GM11168 (cell line): ENCODE measurements around the gene PRLR.

Experiments used
- in situ Hi-C: fragments of 300-500 bp; cut with MboI; formaldehyde crosslinking; loops from one replicate; pipeline ENCODE4 v1.12.0; 2022; ENCODE audit warnings: low sequenced_read_pairs; ENCODE audit not compliant: unreplicated experiment

PRLR gene

DNA sequence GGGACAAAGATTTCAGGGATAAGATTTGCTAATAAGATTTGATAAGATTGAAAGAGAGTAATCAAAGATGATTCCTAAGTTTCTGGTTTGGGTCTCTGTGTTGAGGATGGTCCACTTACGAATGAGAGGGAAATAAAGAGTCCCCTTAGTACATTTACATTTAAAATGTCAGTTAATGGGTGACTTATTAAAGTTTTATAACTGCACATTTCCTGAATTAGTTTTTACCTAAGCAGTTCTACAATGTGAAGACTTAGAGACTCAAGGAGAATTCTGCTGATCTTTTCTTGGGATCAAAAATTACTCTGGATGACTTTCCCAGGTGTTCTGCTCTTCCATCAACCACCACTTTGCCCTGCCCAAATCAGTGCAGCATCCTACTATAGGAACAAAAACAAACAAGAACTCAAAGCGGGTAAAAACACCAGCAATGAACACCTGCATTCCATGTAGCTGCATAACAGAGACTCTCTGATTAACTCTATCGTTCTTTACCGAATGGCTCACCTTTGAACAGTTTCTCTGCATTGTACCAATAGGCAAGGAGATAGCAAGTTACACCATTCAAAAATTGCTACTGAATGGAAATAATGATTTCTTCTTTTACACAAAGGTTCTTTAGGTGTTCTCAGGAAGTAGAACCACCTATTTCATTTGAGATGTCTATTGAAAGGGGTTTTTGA lies 65.3 kb downstream of the PRLR start:
- in situ Hi-C loops: no loop called here

DNA sequence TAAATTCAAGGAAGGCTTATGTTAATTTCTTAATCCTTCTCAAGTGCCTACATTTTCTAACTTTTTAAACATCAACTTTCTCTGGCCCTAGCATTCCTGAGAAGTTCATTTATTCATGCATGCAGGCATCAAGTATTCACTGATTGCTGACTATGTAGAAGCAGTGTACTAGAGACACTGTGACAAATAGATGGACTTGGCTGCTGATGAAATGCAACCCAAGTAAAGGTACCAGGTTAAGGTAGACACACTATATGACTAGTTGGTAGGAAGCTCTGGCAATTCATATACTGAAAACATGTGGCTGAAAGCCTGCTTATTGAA lies 66.6 kb downstream of the PRLR start:
- in situ Hi-C loops: no loop called here

DNA sequence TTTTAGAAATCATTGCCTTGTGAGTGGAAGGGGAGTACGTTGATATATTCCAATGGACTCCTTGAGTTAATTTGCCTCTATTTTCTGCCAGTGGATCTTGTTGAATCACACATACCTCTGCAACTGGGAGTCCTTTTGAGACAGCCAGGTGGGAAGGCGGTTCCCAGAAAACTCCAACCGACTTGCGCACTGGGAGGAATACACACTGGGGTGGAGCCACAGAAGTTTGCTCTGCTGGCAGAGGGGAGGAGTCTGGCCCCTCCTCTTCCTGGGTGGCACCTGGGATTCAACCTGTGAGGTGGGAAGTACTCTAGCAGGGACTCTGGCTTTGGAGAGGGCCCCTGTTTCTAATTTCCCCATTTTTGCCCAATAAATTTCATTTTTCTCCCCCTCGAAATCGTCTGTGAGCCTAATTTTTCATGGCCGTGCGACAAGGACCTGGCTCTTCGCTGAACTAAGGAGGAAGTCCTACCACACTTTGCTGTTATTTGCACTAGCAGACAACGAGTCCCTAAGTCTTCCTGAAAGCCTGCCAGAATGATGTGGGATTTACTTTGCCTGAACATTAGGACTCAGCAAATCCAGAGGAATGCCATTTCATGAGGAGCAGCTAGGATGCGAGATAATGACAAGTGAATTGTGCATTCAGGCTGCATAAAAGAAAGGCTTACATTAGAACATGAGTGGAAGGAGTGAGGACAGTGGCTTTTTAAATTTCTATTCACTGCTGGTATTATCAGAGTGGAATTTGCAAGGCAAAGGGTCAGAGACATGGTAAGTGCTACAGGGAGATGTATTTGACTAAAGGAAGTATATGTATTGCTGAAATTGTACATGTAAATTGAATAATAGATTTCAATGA lies 67.2 kb downstream of the PRLR start:
- in situ Hi-C loops: no loop called here

DNA sequence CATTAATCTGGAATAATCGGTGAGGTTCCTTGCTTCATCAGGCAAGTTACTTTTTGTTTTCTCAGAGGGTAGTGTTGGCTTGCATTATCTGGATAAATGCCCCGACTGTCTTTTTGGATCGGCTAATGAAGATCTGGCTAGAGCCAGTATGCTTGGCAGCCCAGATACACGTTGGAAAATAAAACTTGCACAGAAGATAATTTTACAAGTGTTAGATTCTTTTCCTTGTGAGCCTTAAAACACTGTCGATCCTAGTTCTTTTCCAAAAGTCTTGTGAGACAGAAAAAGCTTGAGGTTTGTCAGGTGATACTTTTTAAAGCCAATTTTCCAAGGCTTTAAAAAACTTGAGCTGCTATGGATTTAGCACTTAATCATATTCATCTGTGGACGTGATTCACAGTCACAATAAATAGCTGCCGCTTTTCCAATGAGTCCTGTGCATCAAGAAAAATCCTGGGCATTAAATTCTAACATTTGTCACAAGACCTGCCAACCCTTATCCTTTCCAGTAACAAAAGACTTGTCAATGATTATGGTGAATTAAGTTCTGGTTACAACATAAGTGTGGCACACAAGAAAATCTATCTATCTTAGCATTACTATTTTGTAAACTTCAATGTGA lies 68.5 kb downstream of the PRLR start:
- in situ Hi-C loops: no loop called here

DNA sequence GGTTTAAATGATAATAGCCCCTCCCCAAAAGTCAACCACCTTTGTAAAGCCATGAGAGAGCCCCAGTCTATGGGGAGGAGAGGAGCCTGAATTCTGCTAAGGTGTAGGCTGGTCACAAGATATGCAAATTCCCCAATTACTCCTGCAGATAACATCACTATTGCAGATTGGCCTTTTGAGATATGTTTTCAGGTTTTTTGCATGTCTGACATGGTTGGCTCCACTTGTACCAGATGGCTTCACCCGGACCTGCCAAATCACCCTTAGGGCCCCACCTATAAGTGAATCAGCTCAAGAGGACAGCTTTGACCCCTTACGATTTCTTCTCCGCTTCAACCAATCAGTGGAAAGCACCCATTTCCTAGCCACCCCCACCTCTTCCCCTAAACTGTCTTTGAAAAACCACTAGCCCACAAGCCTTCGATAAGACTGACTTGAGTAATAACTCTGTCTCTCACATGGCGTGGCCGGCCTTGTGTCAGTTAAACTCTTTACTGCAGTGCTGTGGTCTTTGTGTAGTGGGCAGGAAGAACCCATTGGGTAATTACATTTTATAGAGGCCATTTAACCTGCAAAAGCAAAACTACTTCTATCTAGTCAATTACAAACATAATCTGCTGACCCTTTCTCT lies 69.7 kb downstream of the PRLR start:
- in situ Hi-C loops: no loop called here

DNA sequence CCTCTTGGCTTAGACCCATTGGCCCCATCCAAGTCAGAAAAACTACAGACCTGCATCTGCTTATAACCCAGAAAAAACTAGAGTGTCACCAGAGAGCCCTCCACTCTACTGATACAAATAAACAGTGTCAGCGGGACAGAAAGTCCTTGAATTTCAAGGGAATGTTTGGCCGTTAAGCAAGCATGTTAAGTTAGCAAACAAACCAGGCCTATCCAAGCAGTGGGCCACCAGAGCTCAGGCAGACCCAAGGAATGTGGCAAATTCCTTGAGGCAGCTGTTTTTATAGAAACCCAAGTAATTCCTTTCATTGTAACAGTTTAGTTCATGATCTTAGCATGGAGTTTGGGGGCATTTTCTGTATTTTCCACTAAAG lies 70.9 kb downstream of the PRLR start:
- in situ Hi-C loops: no loop called here

DNA sequence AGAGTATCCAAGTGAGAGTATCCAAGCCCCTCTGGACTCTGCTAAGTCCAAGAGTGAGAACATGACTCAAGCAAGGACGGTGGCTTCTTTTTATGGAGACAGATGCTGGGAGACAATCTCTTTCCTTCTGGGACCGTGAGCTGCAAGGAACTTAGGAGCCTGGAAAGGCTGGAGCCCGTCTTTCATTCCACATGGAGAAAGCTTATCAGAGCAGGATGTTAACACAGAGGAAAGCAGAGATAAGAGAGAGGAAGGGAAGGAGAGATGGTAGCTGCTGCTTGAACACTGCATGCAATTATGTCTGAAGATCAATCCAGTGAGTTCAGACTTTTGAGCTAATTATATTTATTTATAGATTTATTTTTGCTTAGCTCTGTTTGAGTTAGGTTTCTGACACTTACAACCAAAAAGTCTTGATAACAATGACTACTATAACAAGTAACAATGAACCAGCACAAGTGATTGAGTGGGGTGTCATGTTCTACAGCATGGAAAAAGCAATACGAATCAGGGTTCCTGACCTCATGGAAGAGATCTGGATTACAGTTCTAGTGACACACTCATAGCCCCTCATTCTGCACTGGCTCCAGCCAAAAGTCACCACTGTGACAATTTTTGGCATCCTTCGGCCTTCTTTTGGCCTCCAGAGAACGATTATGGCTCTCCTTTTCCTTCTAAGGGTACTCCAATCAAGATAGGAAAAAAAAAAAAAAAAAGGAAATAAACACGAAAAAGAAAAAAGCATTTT lies 71.5 kb downstream of the PRLR start:
- in situ Hi-C loops: no loop called here

DNA sequence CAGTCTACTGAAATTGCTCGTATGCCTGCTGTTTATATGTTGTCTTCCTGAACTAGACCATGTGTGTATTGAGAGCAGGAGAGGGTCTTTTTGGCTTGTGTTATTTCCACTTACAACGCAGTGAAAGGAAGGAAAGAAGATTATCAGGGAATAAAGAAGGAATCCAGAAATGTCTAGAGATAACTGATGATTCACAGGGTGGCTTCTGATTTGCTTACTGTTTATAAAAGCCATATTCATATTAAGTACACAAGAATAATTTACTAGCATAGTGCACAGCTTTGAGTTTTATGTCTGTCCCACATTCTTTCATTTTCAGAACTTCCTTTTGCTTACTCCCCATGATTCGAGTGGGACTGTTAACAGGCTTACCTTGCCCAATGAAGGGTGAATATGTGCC lies 72.1 kb downstream of the PRLR start:
- in situ Hi-C loops: no loop called here

DNA sequence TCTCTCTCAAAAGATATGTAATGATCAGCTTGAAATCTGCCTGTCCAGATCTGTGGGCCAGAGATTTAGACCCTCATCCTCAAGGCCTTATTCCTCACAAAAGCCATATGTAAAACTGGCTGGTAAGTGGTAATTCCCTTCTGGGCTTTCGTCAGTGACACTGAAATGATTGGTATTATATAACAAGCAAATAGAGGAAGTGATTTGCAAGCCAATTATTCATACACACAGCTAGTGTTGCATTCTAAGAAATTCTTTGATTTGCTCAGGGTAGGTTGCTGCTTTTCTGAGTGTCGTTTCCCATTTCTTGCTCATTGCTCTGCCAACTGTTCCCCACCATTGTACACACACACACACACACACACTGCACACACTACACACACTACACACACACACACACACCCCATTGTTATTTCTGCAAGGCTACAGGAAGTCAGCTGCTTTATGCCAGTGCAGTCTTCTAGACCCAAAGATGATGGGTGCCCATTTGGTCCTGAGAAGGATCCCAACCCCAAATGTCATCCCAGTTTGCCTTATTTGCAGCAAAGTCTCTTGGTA lies 76.8 kb downstream of the PRLR start:
- in situ Hi-C loops: no loop called here

DNA sequence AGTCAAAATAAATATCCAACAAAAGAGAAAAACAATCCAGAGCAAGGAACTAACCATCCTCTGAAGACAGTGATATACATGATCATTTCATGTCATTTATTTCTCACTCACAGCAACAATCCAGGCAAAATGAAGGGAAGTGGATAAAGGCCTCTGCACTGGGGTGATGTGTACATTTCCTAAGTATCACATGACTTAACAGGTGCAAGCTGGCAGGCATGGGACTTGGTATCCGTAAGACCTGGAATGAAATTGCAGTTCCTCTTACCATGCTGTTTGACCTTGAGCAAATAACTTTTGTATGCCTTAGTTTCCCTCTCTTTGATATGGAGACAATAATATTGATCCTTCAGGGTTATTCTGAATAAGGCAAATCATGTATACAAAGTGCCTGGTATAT lies 77.6 kb downstream of the PRLR start:
- in situ Hi-C loops: no loop called here

DNA sequence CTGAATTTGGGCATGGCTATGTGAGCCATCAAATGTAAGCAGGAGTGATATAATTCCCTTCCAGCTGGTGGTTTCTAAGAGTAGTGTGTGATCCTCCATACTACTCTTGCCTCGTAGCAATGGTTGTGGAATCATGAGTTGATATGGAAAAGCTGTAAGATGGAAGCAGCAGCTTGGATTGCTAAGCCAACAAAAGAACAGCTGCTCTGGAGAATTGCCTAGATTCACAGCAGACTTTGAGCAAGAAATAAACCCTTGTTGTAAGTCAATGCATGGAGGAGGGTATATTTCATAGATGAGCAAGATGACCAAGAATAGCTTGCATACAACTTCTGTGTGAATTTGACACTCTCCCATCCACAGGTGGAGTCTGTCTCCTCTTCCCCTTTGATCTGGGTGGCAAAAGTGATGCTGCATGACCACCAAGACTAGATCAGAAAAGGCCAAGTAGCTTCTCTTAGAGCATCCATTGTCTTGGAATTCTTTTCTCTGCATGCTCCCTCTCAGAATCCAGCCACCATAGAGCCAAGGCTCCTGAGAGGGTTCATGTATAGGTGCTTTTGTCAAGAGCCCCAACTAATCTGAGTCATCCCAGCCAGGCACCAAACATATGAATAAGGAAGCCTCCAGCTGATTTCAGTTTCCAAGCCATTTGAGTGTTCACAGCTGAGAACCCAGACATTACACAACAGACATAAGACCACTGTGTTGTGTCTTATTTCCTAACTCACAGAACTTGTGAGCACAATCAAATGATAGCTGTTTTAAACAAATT lies 79.0 kb downstream of the PRLR start:
- in situ Hi-C loops: no loop called here

DNA sequence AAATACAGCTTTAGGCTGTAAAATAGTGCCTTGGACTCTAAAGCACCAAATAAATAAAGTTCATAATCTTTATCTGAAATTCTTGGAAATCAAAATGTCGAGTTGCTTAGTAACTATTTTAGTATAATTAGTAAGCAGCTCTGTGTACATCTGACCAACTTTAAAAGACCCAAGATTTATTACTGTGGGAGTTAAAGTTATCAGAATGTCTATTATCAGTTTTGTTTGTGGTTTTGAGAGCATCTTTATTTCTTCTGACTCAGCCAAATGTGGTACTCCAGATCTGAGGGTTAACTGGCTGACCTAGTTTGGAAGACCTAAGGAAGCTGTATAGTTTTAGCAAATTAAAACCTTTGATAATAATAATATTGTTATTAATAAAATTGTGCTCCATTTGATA lies 81.2 kb downstream of the PRLR start:
- in situ Hi-C loops: no loop called here

DNA sequence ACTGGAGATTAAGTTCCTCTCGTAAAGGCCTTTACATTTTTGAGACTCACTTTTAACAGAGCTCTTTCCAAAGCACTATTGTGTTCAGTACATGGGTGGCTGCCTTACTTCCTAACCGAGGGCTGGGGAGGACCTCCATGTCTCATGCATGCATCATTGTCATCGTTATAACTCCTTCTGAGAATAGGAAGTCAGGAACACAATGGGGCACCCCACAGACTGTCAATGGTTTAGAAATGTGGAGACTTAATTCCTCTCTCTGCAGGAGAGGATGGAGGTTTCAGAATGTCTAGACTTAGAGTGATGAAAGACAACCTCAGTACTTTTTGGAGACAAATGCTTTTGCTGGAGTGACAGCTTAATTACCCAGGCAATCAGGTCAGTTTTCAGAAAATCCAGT lies 83.9 kb downstream of the PRLR start:
- in situ Hi-C loops: no loop called here

DNA sequence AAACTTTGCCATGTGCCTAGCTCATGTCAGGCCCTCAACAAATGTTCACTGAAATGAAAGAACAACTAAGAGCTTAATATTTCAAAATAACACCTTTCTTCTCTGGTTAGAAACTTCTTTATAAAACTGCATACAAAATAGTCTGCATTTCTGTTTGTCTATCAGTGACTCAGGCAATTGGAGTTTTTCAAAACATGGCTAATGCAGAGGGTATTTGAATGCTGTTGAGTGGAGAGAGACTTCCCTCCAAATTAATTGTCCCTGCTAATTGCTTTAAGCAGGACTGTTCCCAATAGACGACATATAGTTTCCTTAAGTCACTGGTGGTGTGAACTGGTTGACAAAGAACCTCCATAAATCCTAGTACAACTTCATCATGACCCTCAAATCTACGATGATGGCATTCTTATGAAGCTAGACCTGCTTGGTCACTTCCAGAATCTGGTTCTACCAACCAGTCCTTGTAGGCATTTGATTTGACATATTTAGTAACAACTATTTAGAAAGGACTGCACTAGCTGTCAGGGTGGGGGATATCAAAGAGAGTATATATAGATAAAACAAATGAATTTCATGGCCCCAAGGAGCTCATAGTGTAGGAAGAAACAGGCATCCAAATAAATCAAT lies 84.5 kb downstream of the PRLR start:
- in situ Hi-C loops: no loop called here

DNA sequence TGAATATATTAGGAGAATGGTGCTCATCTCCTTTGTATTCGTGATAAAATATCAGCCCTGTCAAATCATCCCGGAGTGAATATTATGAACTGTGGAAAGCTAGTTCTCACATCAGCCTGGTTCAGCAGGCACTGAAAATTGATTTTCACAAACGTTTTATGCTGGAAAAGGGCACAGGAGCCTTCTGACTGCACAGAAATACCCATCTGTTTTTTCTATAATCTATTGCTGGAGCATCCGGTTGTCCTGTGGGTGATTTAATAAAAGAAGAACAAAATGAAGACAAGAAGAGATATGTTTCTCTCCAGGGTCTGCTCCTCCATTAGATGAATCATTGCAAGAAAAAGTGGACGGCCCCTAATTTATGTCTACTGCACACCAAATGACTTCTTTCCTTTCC lies 85.3 kb downstream of the PRLR start:
- in situ Hi-C loops: no loop called here

DNA sequence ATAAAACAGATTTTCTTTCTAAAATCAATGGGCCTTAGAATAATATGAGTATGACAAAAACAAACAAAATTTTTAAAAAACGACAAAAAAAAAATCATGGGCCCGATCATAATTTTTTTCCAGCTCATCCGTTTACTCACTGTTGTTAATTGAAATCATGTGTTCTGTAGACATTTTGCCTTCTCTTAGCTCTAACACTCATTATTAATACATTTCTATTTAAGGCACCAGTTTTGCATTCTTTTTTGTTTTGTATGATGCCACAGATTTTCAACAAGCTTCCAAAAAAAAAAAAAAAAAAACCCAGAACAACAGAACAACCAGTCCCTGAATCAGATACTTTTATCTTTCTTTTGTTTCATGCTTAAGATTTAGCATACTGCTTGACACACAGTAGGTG lies 86.4 kb downstream of the PRLR start:
- in situ Hi-C loops: no loop called here

DNA sequence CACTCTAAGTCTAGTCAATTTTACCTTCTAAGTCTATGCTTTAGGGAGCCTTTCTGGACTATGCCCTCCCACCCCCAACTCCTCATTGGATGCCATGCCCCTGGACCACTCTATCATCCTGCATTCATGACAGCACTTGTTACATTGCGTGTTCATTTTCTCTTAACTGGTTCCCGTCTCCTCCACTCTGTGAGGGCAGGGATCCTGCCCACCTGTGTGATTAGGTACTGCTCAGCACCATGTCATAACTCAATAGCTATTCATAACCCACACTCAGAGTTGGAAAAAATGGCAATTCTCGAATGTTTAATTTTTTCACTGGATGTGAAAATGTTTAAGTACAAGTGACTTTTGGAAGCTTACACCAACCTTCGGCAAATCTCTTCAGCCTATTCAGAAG lies 88.5 kb downstream of the PRLR start:
- in situ Hi-C loops: no loop called here

DNA sequence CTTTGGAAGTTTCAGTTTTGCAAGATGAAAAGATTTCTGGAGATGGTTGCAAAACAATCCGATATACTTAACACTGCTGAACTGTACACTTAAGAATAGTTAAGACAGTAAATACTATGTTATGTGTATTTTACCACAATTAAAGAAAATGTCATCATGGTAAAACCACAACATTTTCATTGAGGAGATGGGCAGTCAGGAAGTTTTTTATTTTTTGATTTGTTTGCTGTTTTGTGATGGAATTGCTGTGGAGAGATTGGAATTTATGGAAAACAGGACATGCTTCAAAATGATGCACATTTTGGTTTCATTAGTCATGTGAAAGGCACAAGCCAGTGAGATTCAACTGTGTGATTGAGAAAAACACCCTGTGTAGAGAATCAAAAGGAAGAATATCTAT lies 92.1 kb downstream of the PRLR start:
- in situ Hi-C loops: no loop called here

DNA sequence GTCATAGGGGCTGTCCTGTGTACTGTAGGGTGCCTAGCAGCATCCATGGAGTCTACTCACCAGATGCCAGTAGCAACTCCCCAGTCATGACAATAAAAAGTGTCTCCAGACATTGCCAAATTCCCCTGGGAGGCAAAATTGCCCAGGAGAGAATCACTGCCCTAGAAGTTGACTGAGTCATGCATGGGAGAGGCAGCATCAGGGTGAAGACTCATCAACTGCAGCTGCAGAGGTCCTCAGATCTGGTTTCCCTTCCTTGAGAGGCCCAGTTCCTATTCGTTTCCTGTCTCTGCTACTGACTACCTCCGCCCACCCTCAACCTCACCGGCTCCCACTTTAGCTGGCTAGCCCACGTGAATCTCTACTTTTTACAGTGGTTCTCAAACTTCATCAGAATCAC lies 93.9 kb downstream of the PRLR start:
- in situ Hi-C loops: no loop called here
